K562 (cell line): ENCODE measurements around the gene NEURL2. TPM values are rescaled to one million over a fixed set of nuclear protein-coding genes. Genes with fewer than 3 reads are reported as not detected.

Experiments
- CBFA2T3 ChIP-seq: fragments of 450-650 bp; IDR thresholded peaks from 2 replicates; pipeline ENCODE4 v1.6.1; 2017
- CEBPZ ChIP-seq: fragments of 150-350 bp; IDR thresholded peaks from 2 replicates; pipeline ENCODE4 v1.6.1; 2014; ENCODE audit warnings: low read depth, mild to moderate bottlenecking, low read length, borderline replicate concordance
- HDGF ChIP-seq: fragments of 450-650 bp; IDR thresholded peaks from 2 replicates; pipeline ENCODE4 v1.6.1; 2016
- HLTF ChIP-seq: fragments of 450-650 bp; IDR thresholded peaks from 2 replicates; pipeline ENCODE4 v1.6.1; 2016
- HMBOX1 ChIP-seq: sonication (generic); IDR thresholded peaks from 2 replicates; pipeline ENCODE4 v1.6.1; 2016
- MYNN ChIP-seq, 2 experiments: sonication (generic); formaldehyde crosslinking in 1 of 2; IDR thresholded peaks; 2 replicates each; pipeline versions ENCODE4 v1.5.0 to v1.6.1; 2016 to 2020; ENCODE audit warnings: antibody characterized with exemption in 1 of 2, missing genetic modification reagents in 1 of 2
- RNF2 ChIP-seq: sonication (generic); IDR thresholded peaks from 2 replicates; pipeline ENCODE4 v1.6.1; 2016
- SMAD4 ChIP-seq: fragments of 250-450 bp; sonication (Bioruptor Pico); conservative IDR thresholded peaks from 2 replicates; pipeline ENCODE4 v1.8.0; 2021; ENCODE audit warnings: inconsistent platforms, mild to moderate bottlenecking, moderate library complexity
- SMARCC2 ChIP-seq: fragments of 450-650 bp; IDR thresholded peaks from 2 replicates; pipeline ENCODE4 v1.6.1; 2017; ENCODE audit warnings: antibody characterized with exemption, moderate library complexity, mild to moderate bottlenecking, low read depth
- TAF1 ChIP-seq: IDR thresholded peaks from 2 replicates; pipeline ENCODE4 v1.6.1; 2011; ENCODE audit warnings: mild to moderate bottlenecking, low read length, moderate library complexity; ENCODE audit not compliant: insufficient read depth, control insufficient read depth, severe bottlenecking; ENCODE audit errors: extremely low read depth
- TCFL5 ChIP-seq: fragments of 250-450 bp; sonication (Bioruptor Pico); conservative IDR thresholded peaks from 2 replicates; pipeline ENCODE4 v1.6.1; 2021; ENCODE audit warnings: mild to moderate bottlenecking, moderate library complexity, matching md5 sums
- YY1 ChIP-seq, 3 experiments: IDR thresholded peaks; 2 replicates each; pipeline ENCODE4 v1.6.1; 2011; ENCODE audit warnings: low read length in 2 of 3, mild to moderate bottlenecking in 2 of 3, moderate library complexity in 2 of 3, borderline replicate concordance in 1 of 3, control low read depth in 1 of 3, low read depth in 1 of 3; ENCODE audit not compliant: insufficient read depth in 3 of 3, insufficient replicate concordance in 2 of 3, control insufficient read depth in 1 of 3, insufficient read length in 1 of 3; ENCODE audit errors: extremely low read depth in 1 of 3
- ZNF274 ChIP-seq: IDR thresholded peaks from 2 replicates; pipeline ENCODE4 v1.6.1; 2011; ENCODE audit warnings: low read depth, mild to moderate bottlenecking, low read length, moderate library complexity, borderline replicate concordance
- ZNF436 ChIP-seq: fragments of 250-450, 450-650 bp; sonication (Bioruptor Pico); formaldehyde crosslinking; IDR thresholded peaks from 2 replicates; pipeline ENCODE4 v1.7.0; 2020; ENCODE audit warnings: mild to moderate bottlenecking
- ZNF507 ChIP-seq: conservative IDR thresholded peaks from 2 replicates; pipeline ENCODE4 v1.6.1; 2017; ENCODE audit warnings: missing genetic modification characterization, missing compliant biosample characterization
- ZNF79 ChIP-seq: fragments of 250-450 bp; sonication (Bioruptor Pico); IDR thresholded peaks from 2 replicates; pipeline ENCODE4 v1.4.0; 2020; ENCODE audit warnings: low read depth, mild to moderate bottlenecking, moderate library complexity
- polyA plus RNA-seq, 8 experiments: library from polyadenylated mRNA; depleted of rRNA in 4 of 8; stranded (reverse) in 5 of 8; unstranded in 3 of 8; fragments of >200 nt; fragmentation: Nextera tagmentation in 2 of 8; fragmentation: Illumina TruSeq in 1 of 8; extraction: Ambion mirVana in 2 of 8; extraction: Trizol in 1 of 8; gene quantifications; 2 replicates each; pipeline versions ENCODE4 v1.2.1 to v1.2.3, GENCODE V29; 2011 to 2014; ENCODE audit warnings: inconsistent platforms in 1 of 8, missing spikeins in 1 of 8
- total RNA-seq, 7 experiments: library from RNA; depleted of rRNA in 6 of 7; stranded (reverse); fragments of >200 nt in 6 of 7; fragmentation: Illumina TruSeq in 2 of 7; extraction: Trizol in 2 of 7; gene quantifications; 2 replicates each; pipeline versions ENCODE4 v1.2.1 to v1.2.3, GENCODE V29; 2011 to 2021; ENCODE audit warnings: low replicate concordance in 1 of 7
- TF ChIP-seq, protein P1 (sequence below): fragments of 450-650 bp; conservative IDR thresholded peaks from 2 replicates; pipeline ENCODE4 v1.6.1; 2016; ENCODE audit warnings: missing genetic modification characterization, low read depth, mild to moderate bottlenecking, control low read depth, missing compliant biosample characterization
- TF ChIP-seq, protein P2 (sequence below): sonication (generic); formaldehyde crosslinking; IDR thresholded peaks from 2 replicates; pipeline ENCODE4 v1.4.0; 2020; ENCODE audit warnings: mild to moderate bottlenecking, missing genetic modification reagents

Gene NEURL2
- total and polyA plus RNA-seq, 9 of the 15 experiments (the other 6 are each of a cell fraction or from before 2014, with no cell fraction given) = 0.22 to 1.9 (median 0.50) TPM; not detected in 1

GRCh38 chr20:45935416-45936046 is 44.5 kb upstream of the NEURL2 start (continued):
- TF ChIP-seq YY1 (IDR thresholded peaks at IDR 0.05; ENCODE audit: borderline replicate concordance in 1 of 3, control insufficient read depth in 1 of 3, extremely low read depth in 1 of 3, insufficient read depth in 3 of 3, insufficient read length in 1 of 3, insufficient replicate concordance in 2 of 3, low read depth in 1 of 3, low read length in 2 of 3) (no peak), CBFA2T3 (peak; percentile 96), CEBPZ (no peak), MYNN (IDR thresholded peaks at IDR 0.05) (peak; percentile 37; the same call in 1 of the 2 replicates), MYNN (CRISPR knock-in tag; IDR thresholded peaks at IDR 0.05) (no peak), ZNF79 (CRISPR knock-in tag) (no peak), HMBOX1 (no peak), ZNF507 (tag) (no peak), RNF2 (peak; percentile 96; the same call in 1 of the 2 replicates), SMARCC2 (peak; percentile 71; the same call in 1 of the 2 replicates), HDGF (no peak), ZNF436 (no peak), ZNF274 (no peak), SMAD4 (CRISPR knock-in tag) (peak; percentile 67), TAF1 (no peak), HLTF (no peak), TCFL5 (no peak)
- TF ChIP-seq, protein P1, sequence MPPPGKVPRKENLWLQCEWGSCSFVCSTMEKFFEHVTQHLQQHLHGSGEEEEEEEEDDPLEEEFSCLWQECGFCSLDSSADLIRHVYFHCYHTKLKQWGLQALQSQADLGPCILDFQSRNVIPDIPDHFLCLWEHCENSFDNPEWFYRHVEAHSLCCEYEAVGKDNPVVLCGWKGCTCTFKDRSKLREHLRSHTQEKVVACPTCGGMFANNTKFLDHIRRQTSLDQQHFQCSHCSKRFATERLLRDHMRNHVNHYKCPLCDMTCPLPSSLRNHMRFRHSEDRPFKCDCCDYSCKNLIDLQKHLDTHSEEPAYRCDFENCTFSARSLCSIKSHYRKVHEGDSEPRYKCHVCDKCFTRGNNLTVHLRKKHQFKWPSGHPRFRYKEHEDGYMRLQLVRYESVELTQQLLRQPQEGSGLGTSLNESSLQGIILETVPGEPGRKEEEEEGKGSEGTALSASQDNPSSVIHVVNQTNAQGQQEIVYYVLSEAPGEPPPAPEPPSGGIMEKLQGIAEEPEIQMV (tag) = no peak
- TF ChIP-seq, protein P2, sequence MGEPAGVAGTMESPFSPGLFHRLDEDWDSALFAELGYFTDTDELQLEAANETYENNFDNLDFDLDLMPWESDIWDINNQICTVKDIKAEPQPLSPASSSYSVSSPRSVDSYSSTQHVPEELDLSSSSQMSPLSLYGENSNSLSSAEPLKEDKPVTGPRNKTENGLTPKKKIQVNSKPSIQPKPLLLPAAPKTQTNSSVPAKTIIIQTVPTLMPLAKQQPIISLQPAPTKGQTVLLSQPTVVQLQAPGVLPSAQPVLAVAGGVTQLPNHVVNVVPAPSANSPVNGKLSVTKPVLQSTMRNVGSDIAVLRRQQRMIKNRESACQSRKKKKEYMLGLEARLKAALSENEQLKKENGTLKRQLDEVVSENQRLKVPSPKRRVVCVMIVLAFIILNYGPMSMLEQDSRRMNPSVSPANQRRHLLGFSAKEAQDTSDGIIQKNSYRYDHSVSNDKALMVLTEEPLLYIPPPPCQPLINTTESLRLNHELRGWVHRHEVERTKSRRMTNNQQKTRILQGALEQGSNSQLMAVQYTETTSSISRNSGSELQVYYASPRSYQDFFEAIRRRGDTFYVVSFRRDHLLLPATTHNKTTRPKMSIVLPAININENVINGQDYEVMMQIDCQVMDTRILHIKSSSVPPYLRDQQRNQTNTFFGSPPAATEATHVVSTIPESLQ = no peak
